NCI-H128 (cell line): ENCODE data around the gene ALPG.
"Not testable (repeated sequence)": the region's sequence is repeated elsewhere in the genome, so short reads cannot be mapped to it uniquely, and the experiment has no call there.

Experiments used
- DNase-seq: peaks from one replicate; lab custom pipeline; 2025; ENCODE audit not compliant: unreplicated experiment; lab: John Stamatoyannopoulos, UW

The ALPG gene

GRCh38 chr2:232395586-232395985 is 11.1 kb upstream of the ALPG start:
- DNase-seq: no peak

- DNase-seq: no peak
These were observed 10.0 kb upstream of the ALPG start for GRCh38 chr2:232396683-232397082.

- DNase-seq: no peak
These were observed 8.2 kb upstream of the ALPG start for GRCh38 chr2:232398293-232399034.

- no peak for DNase-seq
These were observed 6.2 kb upstream of the ALPG start for GRCh38 chr2:232400256-232401015.

GRCh38 chr2:232402518-232402917 is 4.1 kb upstream of the ALPG start:
- no peak for DNase-seq

GRCh38 chr2:232405943-232406510 is 617 bp upstream of the ALPG start:
- DNase-seq: no peak

GRCh38 chr2:232407428-232408150 is 945 bp downstream of the ALPG start:
- not testable (repeated sequence) for DNase-seq

- not testable (repeated sequence) for DNase-seq
These were observed 1.6 kb downstream of the ALPG start for GRCh38 chr2:232408269-232408668.

- not testable (repeated sequence) for DNase-seq
These were observed 3.0 kb downstream of the ALPG start for GRCh38 chr2:232409617-232410016.

GRCh38 chr2:232410238-232410900 is 3.7 kb downstream of the ALPG start:
- no peak for DNase-seq

GRCh38 chr2:232411901-232412629 is 5.4 kb downstream of the ALPG start:
- DNase-seq: no peak

- no peak for DNase-seq
These were observed 6.3 kb downstream of the ALPG start for GRCh38 chr2:232412986-232413385.

GRCh38 chr2:232415138-232415690 is 8.6 kb downstream of the ALPG start:
- no peak for DNase-seq

- no peak for DNase-seq
These were observed 9.3 kb downstream of the ALPG start for GRCh38 chr2:232415736-232416520.

- DNase-seq: no peak
These were observed 10.2 kb downstream of the ALPG start for GRCh38 chr2:232416521-232417470.

GRCh38 chr2:232417489-232417888 is 10.8 kb downstream of the ALPG start:
- DNase-seq: no peak

GRCh38 chr2:232418056-232418455 is 11.4 kb downstream of the ALPG start:
- no peak for DNase-seq
